GM21423 (cell line): ENCODE results near the gene ZNF530.
A peak's percentile ranks its signal among the peaks of the same experiment; 100 is the strongest.

Experiments
- ATAC-seq: cut with Tn5 transposase; IDR thresholded peaks from one replicate; pipeline ENCODE4 v1.9.1; 2021; ENCODE audit warnings: mild to moderate bottlenecking, moderate library complexity; ENCODE audit not compliant: unreplicated experiment

Gene ZNF530

DNA sequence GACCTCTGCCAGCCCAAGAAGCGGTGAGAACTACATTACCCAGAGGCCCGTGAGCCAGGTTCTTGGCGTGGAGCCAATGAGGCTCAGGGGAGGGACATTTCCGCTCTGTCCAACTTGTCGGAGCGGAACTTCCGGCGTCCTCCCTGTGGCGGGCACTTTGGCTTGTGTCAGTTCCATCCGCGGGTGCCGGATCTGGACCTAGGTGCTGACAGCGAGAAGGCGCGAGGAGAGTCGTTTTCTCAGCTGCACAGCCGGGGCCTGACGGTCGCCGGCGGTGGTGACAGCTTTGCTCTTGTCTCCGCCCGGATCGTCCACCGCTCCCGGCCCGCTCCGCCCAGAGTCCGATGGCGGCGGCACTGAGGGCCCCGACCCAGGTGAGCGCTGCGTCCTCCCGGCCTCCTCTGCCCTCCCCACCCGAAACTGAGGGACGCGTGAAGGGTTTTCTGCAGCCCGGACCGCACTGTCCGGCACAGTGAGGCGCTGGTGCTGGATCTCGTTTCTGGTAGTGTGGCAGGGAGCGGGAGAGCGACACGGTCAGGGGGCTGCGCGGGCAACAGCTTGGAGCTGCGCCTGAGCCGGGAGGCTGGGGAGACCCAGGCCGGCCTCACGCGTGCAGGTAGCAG, at the start of gene ZNF530:
TSS of gene ZNF530 (plus strand) at position 125 of the 623 bp plus-strand sequence. CDS start 4,461 bp downstream, outside the sequence.
- ATAC-seq: peak; percentile 93

GRCh38 chr19:57552432-57552831, 47.3 kb upstream of the ZNF530 start:
- no peak for ATAC-seq

- ATAC-seq: no peak
Measured at GRCh38 chr19:57557659-57558058, 42.0 kb upstream of the ZNF530 start.

DNA sequence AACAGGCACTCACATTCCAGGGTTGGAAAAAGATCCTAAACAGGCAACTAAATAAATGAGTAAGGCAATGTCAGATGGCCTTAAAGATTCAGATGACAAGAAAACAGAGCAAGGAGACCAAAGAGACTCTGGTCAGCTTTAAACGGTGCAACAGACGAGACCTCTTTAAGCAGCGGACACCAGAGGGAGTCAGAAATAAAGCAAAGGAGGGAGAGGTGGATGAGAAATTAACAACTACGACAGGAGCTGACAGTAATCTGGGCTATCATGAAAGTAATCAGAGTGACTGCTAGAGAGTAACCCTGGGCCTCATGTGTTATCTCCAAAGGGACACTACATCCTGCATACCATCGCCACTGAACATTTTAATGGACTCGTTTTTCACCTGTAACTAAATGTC, 41.2 kb upstream of the ZNF530 start:
- no peak for ATAC-seq

DNA sequence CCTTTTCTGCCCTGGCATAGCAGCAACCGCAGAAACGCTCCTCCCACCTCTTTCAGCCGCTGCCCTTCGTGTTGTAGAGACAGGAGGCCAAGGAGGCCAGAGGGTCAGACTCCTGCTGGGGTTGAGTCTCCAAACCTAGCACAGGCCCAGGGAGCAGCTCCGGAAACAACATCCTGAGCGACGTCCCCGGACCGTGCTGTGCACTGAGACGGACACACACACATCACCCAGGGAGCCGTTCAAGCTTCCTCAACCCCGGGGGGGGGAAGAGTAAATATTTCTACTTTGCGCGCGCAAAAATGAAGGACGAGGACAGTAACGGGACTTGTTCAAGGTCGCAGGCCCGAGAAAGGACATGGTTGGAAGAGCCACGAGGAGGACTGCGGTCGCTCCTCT, 40.7 kb upstream of the ZNF530 start:
- peak; percentile 25 for ATAC-seq

DNA sequence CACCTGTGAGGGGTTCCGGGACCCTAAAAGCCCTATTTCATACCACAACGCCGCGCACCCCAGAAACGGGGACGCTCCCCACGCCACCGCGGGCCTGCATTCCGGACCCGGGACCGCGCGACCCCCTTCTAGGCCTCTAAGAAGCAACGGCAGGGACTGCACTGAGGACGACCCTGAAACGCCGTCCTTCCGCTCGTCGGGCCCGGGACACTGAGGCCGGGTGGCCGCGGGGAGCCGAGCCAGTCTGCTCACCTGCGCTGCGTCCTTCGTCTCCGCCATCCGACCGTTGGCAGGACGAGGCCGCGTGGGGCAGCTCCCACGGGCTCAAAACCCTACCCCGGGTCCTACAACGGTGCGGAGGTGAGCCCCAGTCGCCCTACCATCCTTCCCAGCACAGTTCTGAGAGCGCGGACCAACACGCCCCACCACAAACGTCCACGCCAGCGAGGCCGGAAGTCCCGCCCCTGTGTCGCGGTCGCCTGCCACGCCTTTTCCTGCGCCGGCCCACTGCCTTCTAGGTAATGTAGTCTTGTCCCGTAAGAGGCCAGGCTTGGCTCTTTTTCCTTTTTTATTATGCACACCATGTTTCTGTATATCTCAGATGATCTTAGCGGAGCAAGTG, 40.2 kb upstream of the ZNF530 start, which contains the start of gene ZNF550:
TSS of gene ZNF550 (minus strand) at position 460 of the 622 bp plus-strand sequence. CDS start at position 279, 181 bp downstream.
- peak; percentile 97 for ATAC-seq

DNA sequence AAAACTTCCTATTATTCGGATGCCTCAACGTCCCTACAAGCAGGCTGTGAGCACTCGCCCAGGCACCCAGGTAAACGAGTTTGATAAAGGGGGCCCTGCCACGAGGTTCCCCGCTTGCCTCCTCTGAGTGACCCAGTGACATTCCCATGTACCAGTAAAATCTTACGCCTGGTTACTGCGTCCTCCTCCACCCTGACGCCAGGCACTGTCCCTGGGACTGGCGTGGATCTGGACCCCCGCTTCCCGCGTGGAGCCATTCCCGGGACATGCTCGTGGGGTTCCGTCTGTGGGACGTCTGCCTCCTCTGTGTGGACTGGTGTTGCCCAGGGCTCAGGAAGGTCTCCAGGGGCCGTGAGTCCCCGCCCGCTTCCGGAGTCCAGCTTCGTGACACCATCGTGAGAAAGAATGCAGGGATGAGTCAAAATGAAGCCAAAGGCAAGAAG, 39.6 kb upstream of the ZNF530 start:
- ATAC-seq: no peak

DNA sequence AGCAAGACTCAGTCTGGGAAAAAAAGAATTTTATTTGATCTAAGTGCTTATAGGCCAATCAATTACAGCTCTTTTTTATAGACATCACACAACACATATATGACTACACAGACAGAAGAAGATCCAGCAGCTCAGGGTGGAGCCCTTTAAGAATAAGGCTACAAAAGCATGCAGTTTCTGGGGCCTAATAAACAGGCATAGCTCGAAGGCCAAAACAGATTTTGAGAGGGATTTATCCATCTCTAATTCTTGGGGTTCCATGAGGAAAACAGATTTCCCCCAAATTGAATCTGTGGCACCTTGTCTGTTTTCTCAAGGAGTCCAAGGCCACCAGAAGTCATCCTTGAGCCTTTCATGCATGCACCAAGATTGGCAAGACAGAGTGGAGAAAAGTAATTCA, 36.1 kb upstream of the ZNF530 start:
- no peak for ATAC-seq

DNA sequence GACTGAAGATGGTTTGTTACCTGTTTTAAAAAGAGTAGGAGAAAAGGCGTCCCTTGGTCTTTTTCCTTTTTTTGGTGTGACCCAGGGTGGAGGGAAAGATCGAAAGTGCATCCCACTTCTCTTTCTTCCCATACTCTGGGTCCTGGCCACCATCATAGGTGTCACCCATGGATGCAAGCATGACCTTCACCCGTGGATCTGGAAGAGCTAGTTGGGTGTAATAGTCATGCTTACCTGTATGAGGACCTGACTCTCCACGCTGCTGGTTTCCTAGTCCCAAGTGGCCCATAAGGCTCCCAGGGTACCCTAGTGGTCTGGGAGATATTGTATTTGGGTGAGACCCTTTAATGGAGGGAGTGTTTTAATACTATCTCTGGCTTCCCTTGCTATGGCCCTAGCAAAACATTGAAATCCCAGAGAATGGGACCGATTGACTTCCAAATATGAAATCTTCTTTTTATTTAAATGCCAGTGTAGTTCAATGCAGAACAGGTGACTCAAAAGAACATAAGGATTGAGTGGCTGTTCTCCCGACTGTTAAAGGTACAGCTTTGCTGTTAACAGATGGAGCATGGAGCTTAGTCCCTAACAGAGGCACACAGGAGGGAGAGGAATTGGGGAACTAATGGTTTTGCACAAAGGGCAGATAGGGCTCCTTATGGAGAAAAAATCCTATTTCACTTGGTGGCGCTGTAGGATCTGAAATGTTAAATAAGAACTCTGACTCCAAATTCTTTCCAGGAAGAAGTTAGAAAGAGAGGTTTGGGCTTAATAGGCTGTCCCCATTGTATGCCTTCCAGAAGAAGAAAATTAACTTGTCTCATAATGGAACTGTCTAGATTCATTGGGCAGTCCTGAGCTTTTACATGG, 33.1 kb upstream of the ZNF530 start:
- no peak for ATAC-seq

- no peak for ATAC-seq
Measured at GRCh38 chr19:57570707-57571106, 29.0 kb upstream of the ZNF530 start.

DNA sequence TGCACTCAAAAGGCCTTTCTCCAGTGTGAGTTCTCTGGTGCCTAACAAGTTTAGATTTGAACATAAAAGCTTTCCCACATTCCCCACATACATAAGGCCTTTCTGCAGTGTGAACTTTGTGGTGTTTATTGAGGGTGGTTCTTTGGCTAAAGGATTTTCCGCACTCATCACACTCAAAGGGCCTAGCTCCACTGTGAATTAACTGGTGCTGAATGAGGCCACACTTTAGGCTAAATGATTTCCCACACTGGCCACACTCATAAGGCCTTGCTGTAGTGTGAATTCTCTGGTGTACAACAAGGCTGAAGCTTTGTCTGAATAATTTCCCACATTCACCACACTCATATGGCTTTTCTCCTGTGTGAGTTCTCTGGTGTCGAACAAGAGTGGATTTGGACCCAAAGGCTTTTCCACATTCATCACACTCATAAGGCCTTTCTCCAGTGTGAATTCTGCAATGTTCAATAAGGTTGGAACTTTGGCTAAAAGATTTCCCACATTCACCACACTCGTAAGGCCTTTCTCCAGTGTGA, 27.2 kb upstream of the ZNF530 start:
- no peak for ATAC-seq

DNA sequence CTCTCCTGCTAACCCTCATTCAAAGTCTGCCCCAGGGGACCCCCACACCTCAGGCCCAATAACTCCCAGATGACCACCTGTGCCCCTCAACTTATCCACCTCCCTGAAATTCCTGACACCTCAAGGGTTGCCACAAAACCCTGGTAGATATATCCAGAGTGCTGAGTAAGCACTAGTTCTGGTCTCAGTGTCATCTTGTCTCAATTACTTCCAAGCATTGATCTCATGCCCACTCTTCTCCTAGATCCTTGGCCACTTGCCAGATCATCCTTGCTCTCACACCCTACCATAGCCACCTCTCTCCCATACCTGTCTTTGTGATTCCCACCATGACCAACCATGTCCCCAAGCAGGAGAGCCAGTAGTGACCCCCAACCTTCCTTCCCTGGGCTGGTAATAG, 23.0 kb upstream of the ZNF530 start:
- no peak for ATAC-seq

- ATAC-seq: peak; percentile 91
Measured at GRCh38 chr19:57578487-57579205, 21.0 kb upstream of the ZNF530 start, which contains the start of gene ZNF416. TSS of gene ZNF416 (minus strand) at chr19:57578911. CDS start at chr19:57578704, 207 bp downstream.

DNA sequence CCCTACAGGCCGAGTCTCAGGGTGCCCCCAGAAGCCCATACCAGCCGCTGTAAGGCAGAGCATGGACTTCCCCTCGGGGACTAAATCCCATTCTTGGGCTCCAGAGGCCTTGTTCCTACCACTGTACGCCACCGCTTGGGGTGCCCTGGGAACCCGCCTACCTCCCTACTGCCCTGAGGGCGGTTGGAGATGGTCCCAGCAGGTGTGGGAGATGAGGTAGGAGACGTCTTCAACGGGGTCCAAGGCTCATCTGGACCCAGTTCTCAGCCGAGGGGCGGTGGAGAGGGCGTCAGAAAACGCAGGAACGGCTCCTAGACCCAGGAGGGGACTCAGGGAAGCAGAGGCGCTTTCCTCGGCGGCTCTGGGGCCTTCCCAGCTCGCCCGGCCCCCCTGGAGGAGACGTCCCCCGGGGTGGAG, 16.6 kb upstream of the ZNF530 start:
- ATAC-seq: no peak

DNA sequence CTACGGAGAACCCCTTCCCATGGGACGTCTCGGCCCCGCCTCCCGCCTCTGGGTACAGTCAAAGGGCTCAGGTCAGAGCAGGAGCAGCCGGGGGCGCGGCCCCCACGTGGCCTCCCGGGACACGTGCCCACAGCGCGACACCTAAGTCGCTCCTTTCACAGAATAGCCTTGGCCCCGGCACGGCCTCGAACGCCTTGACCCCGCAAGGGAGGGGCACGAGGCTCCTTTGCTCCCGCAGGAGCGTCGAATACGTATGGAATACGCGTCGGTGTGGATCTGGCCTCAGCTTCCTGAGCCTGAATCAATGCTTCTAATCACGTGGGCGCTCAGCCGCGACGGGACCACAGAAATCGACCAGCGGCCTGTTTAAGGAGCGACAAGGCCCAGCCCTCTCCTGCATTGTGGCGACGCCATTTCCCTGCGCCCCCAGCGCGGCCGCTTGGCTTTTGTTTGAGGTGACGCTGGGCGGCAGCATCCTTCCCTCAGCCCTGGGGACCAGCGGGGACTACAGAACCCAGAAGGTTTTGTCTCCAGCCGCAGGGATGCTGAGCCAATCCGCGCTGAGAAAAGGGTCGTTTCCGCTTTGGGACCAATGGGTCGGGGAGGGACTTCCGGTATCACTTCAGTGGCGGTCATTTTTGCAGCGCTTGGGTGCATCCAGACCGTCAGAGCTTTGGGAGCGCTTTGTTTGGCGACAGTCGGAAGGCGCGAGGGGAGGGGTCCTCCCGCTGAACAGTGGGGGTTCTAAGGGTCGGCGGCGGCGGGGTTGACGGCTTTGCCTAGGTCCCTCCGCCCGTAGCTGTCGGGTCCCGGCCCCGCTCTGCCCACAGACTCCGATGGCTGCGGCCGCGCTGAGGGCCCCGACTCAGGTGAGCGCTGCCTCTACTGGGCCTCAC, 15.9 kb upstream of the ZNF530 start, which contains the start of gene ZIK1:
TSS of gene ZIK1 (plus strand) at position 625 of the 896 bp plus-strand sequence. CDS start at position 837, 212 bp downstream.
- peak; percentile 80 for ATAC-seq

DNA sequence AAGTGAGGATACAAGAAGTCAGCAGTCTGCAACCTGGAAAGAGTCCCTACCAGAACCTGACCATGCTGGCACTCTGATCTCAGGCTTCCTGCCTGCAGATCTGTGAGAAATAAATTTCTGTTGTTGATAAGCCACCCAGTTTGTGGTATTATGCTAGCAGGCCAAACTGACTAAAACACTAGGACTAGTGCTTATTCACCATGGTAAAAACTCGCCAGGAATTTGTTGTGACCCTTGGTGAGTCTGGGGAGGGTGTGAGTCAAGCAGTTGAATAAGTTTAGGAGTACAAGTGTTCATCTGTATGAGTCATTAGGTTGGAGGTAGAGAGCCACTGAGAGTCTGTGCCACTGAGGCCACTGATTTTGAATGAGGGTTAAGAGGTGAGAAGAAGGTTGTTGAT, 12.2 kb upstream of the ZNF530 start:
- ATAC-seq: no peak

DNA sequence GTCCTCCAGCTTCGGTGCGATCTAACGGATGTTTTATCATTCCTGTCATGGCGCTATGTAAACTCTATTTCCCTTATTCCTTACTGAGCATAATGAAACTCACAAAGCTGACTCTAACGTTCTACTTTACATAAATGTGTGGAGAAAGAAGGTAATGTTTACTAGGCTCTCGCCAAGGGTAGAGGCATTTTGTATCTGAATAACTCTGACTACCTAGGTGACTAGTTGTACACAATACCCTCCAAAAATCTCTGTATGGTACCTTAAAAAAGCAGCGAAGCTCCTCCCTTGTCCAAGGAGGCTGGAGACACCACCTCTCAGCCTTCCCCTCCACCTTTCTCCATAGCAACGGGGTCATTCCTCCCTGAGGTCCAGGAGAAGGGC, 316 bp upstream of the ZNF530 start:
- no peak for ATAC-seq

- ATAC-seq: no peak
Measured at GRCh38 chr19:57606931-57607330, 7.2 kb downstream of the ZNF530 start.

- ATAC-seq: no peak
Measured at GRCh38 chr19:57611113-57611512, 11.4 kb downstream of the ZNF530 start.
